Prostate gland (tissue), 2 donors: ENCODE data around the gene PIP5K1C. TPM values are rescaled to one million over a fixed set of nuclear protein-coding genes. Genes with fewer than 3 reads are reported as not detected.

Experiments used
- DNase-seq: peaks from one replicate; pipeline ENCODE4 v3.0.0-alpha.2; 2019; ENCODE audit warnings: low spot score
- H3K27ac ChIP-seq, 2 donors: fragments of 200-600 bp; sonication (generic); 2 replicates each; pipeline ENCODE4 v1.5.1; 2017 to 2019
- H3K27me3 ChIP-seq: fragments of 200-600 bp; sonication (generic); replicated peaks from 2 replicates; pipeline ENCODE4 v1.5.1; 2019; ENCODE audit not compliant: insufficient read depth
- H3K36me3 ChIP-seq, 2 donors: fragments of 200-600 bp; sonication (generic); 1 replicate in 1 of 2; 2 replicates in 1 of 2; pipeline versions ENCODE4 v1.5.1 to v1.8.1; 2017 to 2019
- H3K4me1 ChIP-seq: fragments of 200-600 bp; sonication (generic); replicated peaks from 2 replicates; pipeline ENCODE4 v1.5.1; 2019
- H3K4me3 ChIP-seq, 2 donors: fragments of 200-600 bp; sonication (generic); 2 replicates each; pipeline ENCODE4 v1.5.1; 2017 to 2019
- H3K9me3 ChIP-seq: fragments of 200-600 bp; sonication (generic); 2 replicates; pipeline ENCODE4 v1.5.1; 2017
- CTCF ChIP-seq, 4 experiments: fragments of 200-600 bp in 2 of 4; fragments of 450-650 bp in 2 of 4; sonication (generic) in 2 of 4; IDR thresholded peaks; 1 replicate in 3 of 4; 2 replicates in 1 of 4; pipeline ENCODE4 v1.5.1; 2016 to 2019; ENCODE audit warnings: antibody characterized with exemption in 4 of 4, mild to moderate bottlenecking in 2 of 4, moderate library complexity in 2 of 4
- POLR2A ChIP-seq: fragments of 450-650 bp; IDR thresholded peaks from one replicate; pipeline ENCODE4 v1.6.1; 2016; ENCODE audit warnings: antibody characterized with exemption, mild to moderate bottlenecking
- POLR2AphosphoS5 ChIP-seq: sonication (generic); formaldehyde crosslinking; IDR thresholded peaks from one replicate; pipeline ENCODE4 v1.6.1; 2017; ENCODE audit warnings: antibody characterized with exemption
- WGBS: methylation state at CpG from one replicate; pipeline ENCODE4 v1.1.5; 2018; 5-methylcytosine and 5-hydroxymethylcytosine counted together
- intact Hi-C: fragments of 100-400 bp; cut with DNase I; formaldehyde crosslinking; loops from one replicate; pipeline ENCODE4 v1.14.2; 2022
- total RNA-seq, 2 donors: library from RNA; depleted of rRNA; stranded (reverse); fragments of >200 nt; gene quantifications; one replicate each; pipeline ENCODE4 v1.1.0, GENCODE V29; 2016

The PIP5K1C gene
- total RNA-seq, 2 donors from 2014 or later = 34.3 to 75.5 TPM

- no peaks in the 10 kb centered on the region for H3K9me3 ChIP-seq
- H3K27me3 ChIP-seq = no peaks in the 10 kb centered on the region
- peaks cover 3% of the 10 kb centered on the region for H3K4me1 ChIP-seq
- no peak for TF ChIP-seq CTCF (IDR thresholded peaks at IDR 0.05)
- no peak for TF ChIP-seq POLR2AphosphoS5
- no peak for TF ChIP-seq POLR2A
- 83% methylated on average over 12 of the region's 12 CpGs for WGBS
- no peaks in the 10 kb centered on the region for H3K36me3 ChIP-seq
- intact Hi-C loops = no loop called here
- H3K4me3 ChIP-seq = no peak overlapping the region
- no peak overlapping the region for H3K27ac ChIP-seq
- DNase-seq = no peak
Observed at GRCh38 chr19:3601021-3601420, 99.2 kb downstream of the PIP5K1C start.

GRCh38 chr19:3599776-3600187 is 100.5 kb downstream of the PIP5K1C start:
- Histone ChIP-seq H3K36me3 (no peaks in the 10 kb centered on the region), H3K27ac (no peak overlapping the region), H3K4me3 (no peak overlapping the region), H3K27me3 (no peaks in the 10 kb centered on the region), H3K4me1 (no peaks in the 10 kb centered on the region), H3K9me3 (no peaks in the 10 kb centered on the region)
- intact Hi-C loops = no loop called here
- DNase-seq = no peak
- 85% methylated on average over 18 of the region's 28 CpGs for WGBS
- TF ChIP-seq POLR2A = no peak
- TF ChIP-seq CTCF (IDR thresholded peaks at IDR 0.05) = no peak
- TF ChIP-seq POLR2AphosphoS5 = no peak

- Histone ChIP-seq H3K4me3 (no peak overlapping the region), H3K27ac (no peak overlapping the region), H3K36me3 (no peaks in the 10 kb centered on the region), H3K4me1 (no peaks in the 10 kb centered on the region), H3K27me3 (no peaks in the 10 kb centered on the region), H3K9me3 (no peaks in the 10 kb centered on the region)
- intact Hi-C loops = no loop called here
- 75% methylated on average over 34 of the region's 34 CpGs for WGBS
- no peak for DNase-seq
- TF ChIP-seq CTCF (IDR thresholded peaks at IDR 0.05) (no peak), POLR2A (no peak), POLR2AphosphoS5 (no peak)
Observed at GRCh38 chr19:3595521-3596061, 104.7 kb downstream of the PIP5K1C start.

GRCh38 chr19:3593156-3593555 is 107.1 kb downstream of the PIP5K1C start:
- H3K27me3 ChIP-seq = no peaks in the 10 kb centered on the region
- H3K9me3 ChIP-seq = no peaks in the 10 kb centered on the region
- no peak for DNase-seq
- no peaks in the 10 kb centered on the region for H3K36me3 ChIP-seq
- 37% methylated on average over 10 of the region's 11 CpGs for WGBS
- H3K27ac ChIP-seq = no peak overlapping the region
- no peaks in the 10 kb centered on the region for H3K4me1 ChIP-seq
- no peak for TF ChIP-seq POLR2AphosphoS5
- TF ChIP-seq POLR2A = no peak
- TF ChIP-seq CTCF (IDR thresholded peaks at IDR 0.05) = no peak
- no peak overlapping the region for H3K4me3 ChIP-seq
- intact Hi-C loops = no loop called here

- 82% methylated on average over 9 of the region's 9 CpGs for WGBS
- Histone ChIP-seq H3K4me1 (no peaks in the 10 kb centered on the region), H3K27me3 (no peaks in the 10 kb centered on the region), H3K36me3 (no peaks in the 10 kb centered on the region), H3K9me3 (no peaks in the 10 kb centered on the region), H3K27ac (no peak overlapping the region), H3K4me3 (no peak overlapping the region)
- intact Hi-C loops = no loop called here
- no peak for DNase-seq
- TF ChIP-seq CTCF (IDR thresholded peaks at IDR 0.05) (no peak), POLR2AphosphoS5 (no peak), POLR2A (no peak)
Observed at GRCh38 chr19:3591876-3592613, 108.2 kb downstream of the PIP5K1C start.
